K562 (cell line): ENCODE results near the gene STK25. TPM values are rescaled to one million over a fixed set of nuclear protein-coding genes. Genes with fewer than 3 reads are reported as not detected.
"Not testable (repeated sequence)": the region's sequence is repeated elsewhere in the genome, so short reads cannot be mapped to it uniquely, and the experiment has no call there.

Experiments used
- ATAC-seq: fragments of 200-7000 bp; cut with Tn5 transposase; 3 replicates; pipeline ENCODE4 v1.9.1; 2020; ENCODE audit warnings: moderate library complexity
- BruUV-seq: library from RNA; stranded (reverse); fragments of 400-500 nt; replicated peaks from 2 replicates; lab custom pipeline; 2021; lab: Mats Ljungman, UMichigan
- CTCF ChIA-PET: fragments of 300-600 bp; formaldehyde crosslinking; extraction: SDS; loops from one replicate; lab custom pipeline; 2021; ENCODE audit warnings: low intra/inter-chr PET ratio; lab: Yijun Ruan, JAX
- POLR2A ChIA-PET: fragments of 300-600, 350-650 bp; sonication (Branson Sonifier 250); formaldehyde crosslinking; extraction: SDS; loops from one replicate; lab custom pipeline; 2021; ENCODE audit warnings: antibody characterized with exemption, inconsistent platforms; lab: Yijun Ruan, JAX
- DNase-seq, 4 experiments: peaks; one replicate each; pipeline versions ENCODE4 v3.0.0 to v3.0.0-alpha.2; 2011 to 2018; ENCODE audit warnings: low spot score in 3 of 4, mixed read lengths in 3 of 4; ENCODE audit errors: extremely low read depth in 1 of 4
- FAIRE-seq: peaks from 2 replicates; lab custom pipeline; 2011; peaks lifted over from hg19 to GRCh38; lab: Jason Lieb, UNC
- H2AFZ ChIP-seq: 2 replicates; pipeline ENCODE4 v1.6.0; 2011; ENCODE audit warnings: low read depth, low read length, control low read depth, inconsistent platforms
- H3K27ac ChIP-seq: fragments of 200-600 bp; 3 replicates; pipeline ENCODE4 v1.8.0; 2011; ENCODE audit warnings: low read depth, mild to moderate bottlenecking, control low read depth, inconsistent platforms, low read length, moderate library complexity, mixed read lengths; ENCODE audit errors: extremely low read depth
- H3K27me3 ChIP-seq, 2 experiments: fragments of 300-600 bp in 1 of 2; 2 replicates in 1 of 2; 3 replicates in 1 of 2; pipeline versions ENCODE4 v1.6.0 to v1.8.0; 2011; ENCODE audit warnings: inconsistent platforms in 2 of 2, low read length in 2 of 2, mild to moderate bottlenecking in 1 of 2, mixed read lengths in 1 of 2, moderate library complexity in 1 of 2; ENCODE audit not compliant: control insufficient read depth in 2 of 2, insufficient read depth in 2 of 2
- H3K36me3 ChIP-seq: fragments of 300-600 bp; 3 replicates; pipeline ENCODE4 v1.8.0; 2011; ENCODE audit warnings: mild to moderate bottlenecking, low read length, inconsistent platforms; ENCODE audit not compliant: control insufficient read depth, insufficient read depth
- H3K4me1 ChIP-seq, 2 experiments: fragments of 200-600 bp in 1 of 2; replicated peaks in 1 of 2; 2 replicates in 1 of 2; 3 replicates in 1 of 2; pipeline versions ENCODE4 v1.5.1 to v1.8.0; 2011; ENCODE audit warnings: inconsistent platforms in 2 of 2, low read length in 2 of 2, mild to moderate bottlenecking in 1 of 2, mixed read lengths in 1 of 2, moderate library complexity in 1 of 2; ENCODE audit not compliant: control insufficient read depth in 2 of 2, insufficient read depth in 2 of 2
- H3K4me2 ChIP-seq: 2 replicates; pipeline ENCODE4 v1.6.1; 2011; ENCODE audit warnings: low read length, control low read depth, inconsistent platforms, mixed read lengths; ENCODE audit not compliant: insufficient read depth
- H3K4me3 ChIP-seq: fragments of 200-600 bp; sonication (generic), shearing (Covaris generic); 2 replicates; pipeline ENCODE4 v1.5.1; 2016; ENCODE audit warnings: control low read depth, inconsistent platforms
- H3K79me2 ChIP-seq: fragments of 200-600 bp; 3 replicates; pipeline ENCODE4 v1.8.0; 2011; ENCODE audit warnings: low read length, inconsistent platforms; ENCODE audit not compliant: control insufficient read depth, insufficient read depth
- H3K9ac ChIP-seq, 2 experiments: 2 replicates each; pipeline versions ENCODE4 v1.6.0 to v1.6.1; 2011; ENCODE audit warnings: low read depth in 2 of 2, low read length in 2 of 2, control low read depth in 1 of 2, inconsistent platforms in 1 of 2, mild to moderate bottlenecking in 1 of 2, mixed read lengths in 1 of 2; ENCODE audit not compliant: insufficient read depth in 1 of 2
- H3K9me1 ChIP-seq: one replicate; pipeline ENCODE4 v1.6.0; 2011; ENCODE audit warnings: inconsistent platforms, mild to moderate bottlenecking, low read length, moderate library complexity; ENCODE audit not compliant: control insufficient read depth, insufficient read depth
- H3K9me3 ChIP-seq: replicated peaks from 2 replicates; pipeline ENCODE4 v1.5.1; 2011; ENCODE audit warnings: low read depth, low read length, inconsistent platforms; ENCODE audit not compliant: control insufficient read depth, insufficient read depth
- H4K20me1 ChIP-seq: replicated peaks from 2 replicates; pipeline ENCODE4 v1.6.1; 2011; ENCODE audit warnings: low read length, inconsistent platforms, mixed read lengths; ENCODE audit not compliant: control insufficient read depth, insufficient read depth
- EHMT2 ChIP-seq: fragments of 450-650 bp; IDR thresholded peaks from 2 replicates; pipeline ENCODE4 v1.6.1; 2018; ENCODE audit warnings: antibody characterized with exemption
- EP400 ChIP-seq: fragments of 450-650 bp; IDR thresholded peaks from 2 replicates; pipeline ENCODE4 v1.6.1; 2017; ENCODE audit warnings: antibody characterized with exemption, mild to moderate bottlenecking, moderate library complexity
- EWSR1 ChIP-seq: fragments of 450-650 bp; IDR thresholded peaks from 2 replicates; pipeline ENCODE4 v1.6.1; 2018; ENCODE audit warnings: borderline replicate concordance, mild to moderate bottlenecking, low read depth, moderate library complexity; ENCODE audit not compliant: partially characterized antibody
- KDM1A ChIP-seq, 2 experiments: fragments of 450-650 bp; IDR thresholded peaks; 2 replicates each; pipeline ENCODE4 v1.6.1; 2016; ENCODE audit warnings: mild to moderate bottlenecking in 2 of 2
- PPARD ChIP-seq: fragments of 250-450 bp; sonication (Bioruptor Pico); IDR thresholded peaks from 2 replicates; pipeline ENCODE4 v1.8.0; 2022; ENCODE audit warnings: inconsistent platforms, mild to moderate bottlenecking, moderate library complexity
- ZBED1 ChIP-seq: IDR thresholded peaks from 2 replicates; pipeline ENCODE4 v1.6.1; 2014
- ZMIZ1 ChIP-seq, 2 experiments: fragments of 150-350 bp in 1 of 2; IDR thresholded peaks; 2 replicates each; pipeline ENCODE4 v1.6.1; 2012 to 2016; ENCODE audit warnings: low read depth in 2 of 2, low read length in 2 of 2, mild to moderate bottlenecking in 1 of 2, moderate library complexity in 1 of 2
- ZNF121 ChIP-seq: sonication (generic); formaldehyde crosslinking; conservative IDR thresholded peaks from 2 replicates; pipeline ENCODE4 v1.8.0; 2022; ENCODE audit warnings: missing genetic modification reagents
- ZNF324 ChIP-seq: fragments of 250-450 bp; sonication (Bioruptor Pico); IDR thresholded peaks from 2 replicates; pipeline ENCODE4 v1.4.0; 2020; ENCODE audit warnings: mild to moderate bottlenecking
- WGBS: fragments of 100-300 bp; shearing (Covaris generic); methylation state at CpG from one replicate; pipeline ENCODE4 v1.1.6; 2016; ENCODE audit warnings: low coverage, mixed read lengths; ENCODE audit not compliant: insufficient coverage; ENCODE audit errors: missing lambda C conversion rate; 5-methylcytosine and 5-hydroxymethylcytosine counted together
- in situ Hi-C: fragments of 300-500 bp; cut with MboI; formaldehyde crosslinking; loops from 4 replicates; pipeline ENCODE4 v1.15.0; 2018; ENCODE audit warnings: inconsistent platforms, mixed read lengths
- intact Hi-C: fragments of 100-400 bp; cut with micrococcal nuclease; formaldehyde crosslinking; loops from 2 replicates; pipeline ENCODE4 v1.14.2; 2022
- polyA plus RNA-seq, 8 experiments: library from polyadenylated mRNA; depleted of rRNA in 4 of 8; stranded (reverse) in 5 of 8; unstranded in 3 of 8; fragments of >200 nt; fragmentation: Nextera tagmentation in 2 of 8; fragmentation: Illumina TruSeq in 1 of 8; extraction: Ambion mirVana in 2 of 8; extraction: Trizol in 1 of 8; gene quantifications; 2 replicates each; pipeline versions ENCODE4 v1.2.1 to v1.2.3, GENCODE V29; 2011 to 2014; ENCODE audit warnings: inconsistent platforms in 1 of 8, missing spikeins in 1 of 8
- total RNA-seq, 7 experiments: library from RNA; depleted of rRNA in 6 of 7; stranded (reverse); fragments of >200 nt in 6 of 7; fragmentation: Illumina TruSeq in 2 of 7; extraction: Trizol in 2 of 7; gene quantifications; 2 replicates each; pipeline versions ENCODE4 v1.2.1 to v1.2.3, GENCODE V29; 2011 to 2021; ENCODE audit warnings: low replicate concordance in 1 of 7

The STK25 gene
- total and polyA plus RNA-seq, 9 of the 15 experiments (the other 6 are each of a cell fraction or from before 2014, with no cell fraction given): 5.4 to 177 (median 116) TPM

- H3K9me1 ChIP-seq, H3K9ac ChIP-seq, FAIRE-seq, DNase-seq, intact Hi-C loops, H3K9me3 ChIP-seq, H3K79me2 ChIP-seq, H3K4me1 ChIP-seq, in situ Hi-C loops, ATAC-seq, H3K4me3 ChIP-seq, BruUV-seq, H4K20me1 ChIP-seq, H3K27me3 ChIP-seq, H3K4me2 ChIP-seq, CTCF ChIA-PET, H2AFZ ChIP-seq, H3K27ac ChIP-seq, H3K36me3 ChIP-seq: not testable (repeated sequence)
- POLR2A ChIA-PET: interaction anchor here (1.3 kb wide), 1 partner anchor 9 kb away, joined by 4 read pairs; no protein-coding TSS in a partner anchor
- TF ChIP-seq ZNF121 (CRISPR knock-in tag): peak; percentile 62; the same call in 1 of the 2 replicates
- 100% methylated on average over 2 of the region's 7 CpGs for WGBS
Observed at GRCh38 chr2:241450092-241450491, 58.3 kb downstream of the STK25 start.

- FAIRE-seq (no peak), DNase-seq (no peak), ATAC-seq (no peak)
- BruUV-seq: no TSS peak
- Histone ChIP-seq H3K27me3 (no peaks in the 10 kb centered on the region), H3K9me3 (no peaks in the 10 kb centered on the region), H2AFZ (no peak overlapping the region), H3K4me1 (peaks cover 0 to 4% of the 10 kb centered on the region in 2 experiments; a peak in 3 of 5 replicates), H3K79me2 (no peaks in the 10 kb centered on the region), H3K4me3 (no peak overlapping the region), H4K20me1 (no peaks in the 10 kb centered on the region), H3K4me2 (no peak overlapping the region), H3K27ac (no peak overlapping the region), H3K9ac (no peak overlapping the region), H3K36me3 (peaks cover 38% of the 10 kb centered on the region; the same call in 2 of the 3 replicates), H3K9me1 (no peaks in the 10 kb centered on the region)
- intact Hi-C loops (no loop called here), in situ Hi-C loops (no loop called here)
- 80% methylated on average over 1 of the region's 2 CpGs for WGBS
- ChIA-PET POLR2A (no interaction called here), CTCF (no interaction called here)
- TF ChIP-seq EWSR1 (no peak), ZNF324 (CRISPR knock-in tag) (no peak), ZMIZ1 (IDR thresholded peaks at IDR 0.05; ENCODE audit: low read depth in 2 of 2, low read length in 2 of 2) (no peak), KDM1A (IDR thresholded peaks at IDR 0.05) (no peak), PPARD (CRISPR knock-in tag) (no peak), EP400 (no peak), EHMT2 (no peak), ZBED1 (no peak)
Observed at GRCh38 chr2:241445426-241445825, 63.0 kb downstream of the STK25 start.
